Stimulated activated CD8-positive, alpha-beta memory T cell treated with anti-CD3 and anti-CD28 coated beads, Interleukin-12 subunit alpha, Interleukin-12 subunit beta, amount 100 ng/mL, for 24 hours (primary cell): ENCODE results near the gene MEGF6.

ENCODE experiments used
- DNase-seq: peaks from one replicate; pipeline ENCODE4 v3.0.0-alpha.2; 2020; ENCODE audit errors: extremely low read depth

MEGF6 gene

DNA sequence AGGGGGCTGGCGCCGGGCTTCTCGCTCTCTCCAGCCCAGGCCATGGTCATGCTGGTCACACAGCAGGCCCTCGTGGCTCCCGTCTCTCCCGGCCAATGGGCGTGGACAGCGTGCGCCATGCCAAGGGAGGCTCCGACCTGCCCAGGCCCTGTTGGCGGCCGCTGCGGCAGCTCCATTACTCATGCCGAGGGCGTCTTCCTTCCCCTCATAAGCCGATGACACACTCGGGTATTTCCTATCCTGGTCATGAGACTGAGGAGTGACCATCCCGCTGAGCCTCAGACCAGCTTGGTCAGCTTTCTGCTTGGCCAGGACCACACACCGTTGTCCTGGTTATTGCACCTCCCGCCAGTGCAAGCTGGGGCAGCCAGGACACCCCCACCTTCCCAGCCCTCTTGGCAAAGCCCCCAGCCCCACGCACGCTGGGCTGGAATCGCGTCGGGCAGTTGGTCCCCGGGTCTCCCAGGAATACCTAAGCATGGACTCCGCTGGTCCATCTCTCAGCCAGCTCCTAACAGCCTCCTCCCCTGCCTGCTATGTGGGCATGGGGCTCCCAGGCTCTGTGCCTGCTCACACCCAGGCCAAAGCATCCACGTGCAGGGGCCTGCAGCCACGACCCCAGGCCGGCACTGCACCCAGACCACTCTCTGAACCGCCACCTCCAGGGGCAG is 107.0 kb downstream of the MEGF6 start:
- DNase-seq: no peak

DNA sequence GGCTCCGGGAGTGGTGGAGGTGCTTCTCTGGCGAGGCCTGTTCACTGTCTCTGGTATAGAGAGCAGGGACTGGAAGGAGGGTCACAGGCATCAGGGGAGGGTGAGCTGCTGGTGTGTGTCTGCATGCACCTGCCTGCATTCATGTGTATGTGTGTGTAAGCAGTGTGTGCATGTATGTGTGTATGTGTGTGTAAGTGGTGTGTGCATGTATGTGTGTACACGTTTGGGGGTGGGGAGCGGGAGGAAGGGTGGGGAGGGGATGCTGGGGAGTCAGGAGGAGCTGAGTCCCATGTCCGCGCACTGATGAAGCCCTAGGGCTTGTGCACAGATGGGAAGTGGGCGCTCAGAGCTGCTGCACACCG is 107.8 kb downstream of the MEGF6 start:
- DNase-seq: no peak

DNA sequence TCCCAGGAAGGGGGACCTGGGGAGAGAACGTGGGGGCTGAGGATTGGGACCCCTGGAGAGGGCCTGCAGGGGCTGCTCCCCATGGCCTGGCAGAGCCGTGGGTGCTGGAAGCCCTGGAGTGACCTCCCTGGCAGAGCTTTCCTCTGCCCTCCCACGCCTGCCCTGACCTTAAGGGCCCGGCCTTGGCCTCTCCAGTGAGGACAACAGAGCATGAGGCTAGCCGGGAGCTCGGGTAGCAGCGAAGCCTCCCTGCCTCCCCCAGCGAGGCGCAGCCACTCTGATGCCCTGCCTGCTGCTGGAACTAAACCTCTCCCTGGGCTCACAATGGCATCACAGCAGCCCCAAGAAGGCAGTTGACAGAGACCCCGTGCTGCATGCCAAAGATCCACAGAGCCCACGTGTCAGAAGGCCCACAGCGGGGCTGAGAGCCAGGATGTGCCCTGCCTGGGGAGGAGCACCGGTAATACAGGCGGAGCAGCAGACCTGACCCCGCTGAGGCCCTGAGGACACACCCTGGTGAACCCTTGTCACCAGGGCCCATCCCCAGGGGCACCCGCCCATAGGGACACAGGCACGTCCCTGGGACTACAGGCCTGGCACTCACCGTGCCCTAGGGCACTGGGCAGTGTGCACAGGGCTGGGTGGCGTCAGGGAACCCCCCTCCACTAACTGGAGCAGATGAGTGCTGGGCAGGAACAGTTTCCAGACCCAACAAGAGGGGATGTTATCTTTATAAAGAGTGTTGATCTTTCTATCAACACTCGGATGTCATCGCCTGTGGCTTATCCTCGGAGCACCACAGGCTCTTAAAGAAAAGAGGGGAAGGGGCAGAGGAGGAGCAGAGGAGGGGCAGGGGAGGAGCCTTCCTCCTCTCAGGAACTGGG is 108.4 kb downstream of the MEGF6 start:
- no peak for DNase-seq

GRCh38 chr1:3501856-3502640 is 109.3 kb downstream of the MEGF6 start:
- no peak for DNase-seq

GRCh38 chr1:3501437-3501836 is 109.9 kb downstream of the MEGF6 start:
- DNase-seq: no peak

DNA sequence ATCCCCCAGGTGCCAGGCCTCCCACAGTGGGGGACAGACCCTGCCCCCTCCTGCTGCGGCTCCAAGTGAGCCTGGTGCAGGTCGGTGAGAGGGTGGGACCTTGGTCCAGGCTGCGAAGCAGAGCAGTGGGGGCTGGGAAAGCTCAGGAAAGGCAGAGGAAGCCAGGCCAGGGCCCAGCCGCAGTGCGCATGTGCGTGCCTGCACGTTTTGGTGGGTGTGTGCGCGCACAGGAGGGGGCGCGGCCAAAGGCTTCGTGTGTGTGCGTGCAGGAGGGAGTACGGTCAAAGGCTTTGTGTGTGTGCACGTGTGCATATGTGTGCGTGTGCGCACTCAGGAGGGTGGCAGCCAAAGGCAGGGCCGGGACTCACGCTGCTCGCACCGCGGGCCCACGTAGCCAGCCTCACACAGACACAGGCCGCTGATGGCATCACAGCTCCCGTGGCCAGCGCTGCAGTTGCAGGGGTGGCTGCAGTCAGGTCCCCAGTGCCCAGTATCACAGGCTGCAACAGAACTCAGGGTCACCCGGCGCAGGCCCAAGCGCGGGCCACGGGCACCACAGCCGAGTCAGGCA is 111.0 kb downstream of the MEGF6 start:
- DNase-seq: no peak

DNA sequence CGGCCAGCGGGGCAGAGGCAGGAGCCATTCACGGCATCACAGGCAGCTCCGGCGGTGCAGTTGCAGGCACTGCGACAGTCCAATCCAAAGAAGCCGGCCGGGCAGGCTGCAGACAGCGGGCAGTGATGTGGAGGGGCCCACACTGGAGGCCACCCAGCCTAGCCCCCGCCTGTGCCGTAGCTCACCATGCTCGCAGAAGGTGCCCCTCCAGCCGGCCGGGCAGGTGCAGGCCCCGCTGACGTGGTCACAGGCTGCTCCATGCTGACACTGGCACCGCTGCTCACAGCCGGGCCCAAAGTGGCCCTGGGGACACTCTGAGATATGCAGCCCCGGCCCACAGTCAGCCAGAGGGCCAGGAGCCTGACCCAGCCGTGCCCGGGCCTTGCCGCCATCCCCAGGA is 111.7 kb downstream of the MEGF6 start:
- no peak for DNase-seq

- no peak for DNase-seq
These were observed 112.3 kb downstream of the MEGF6 start for GRCh38 chr1:3498986-3499385.

- DNase-seq: no peak
These were observed 112.9 kb downstream of the MEGF6 start for GRCh38 chr1:3498246-3498930.

DNA sequence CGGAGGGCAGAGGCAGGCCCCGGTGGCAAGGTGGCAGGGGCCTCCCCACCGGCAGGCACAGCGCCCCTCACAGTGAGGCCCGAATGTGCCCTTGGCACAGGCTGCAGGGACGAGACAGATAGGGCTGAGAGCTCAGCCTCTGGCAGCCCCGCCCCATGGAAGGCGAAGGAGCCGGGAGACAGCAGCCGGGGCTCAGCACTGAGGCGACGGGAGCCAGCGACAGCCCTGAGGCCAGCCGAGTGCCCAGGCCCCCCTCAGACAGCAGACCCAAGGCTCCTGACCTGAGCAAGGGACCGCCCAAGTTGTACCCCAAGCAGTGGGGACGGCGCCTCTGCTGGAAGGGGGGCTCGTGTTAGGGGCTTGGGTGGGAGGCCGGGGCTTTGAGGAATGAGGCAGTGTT is 113.8 kb downstream of the MEGF6 start:
- DNase-seq: no peak

- DNase-seq: no peak
These were observed 114.4 kb downstream of the MEGF6 start for GRCh38 chr1:3496916-3497315.

DNA sequence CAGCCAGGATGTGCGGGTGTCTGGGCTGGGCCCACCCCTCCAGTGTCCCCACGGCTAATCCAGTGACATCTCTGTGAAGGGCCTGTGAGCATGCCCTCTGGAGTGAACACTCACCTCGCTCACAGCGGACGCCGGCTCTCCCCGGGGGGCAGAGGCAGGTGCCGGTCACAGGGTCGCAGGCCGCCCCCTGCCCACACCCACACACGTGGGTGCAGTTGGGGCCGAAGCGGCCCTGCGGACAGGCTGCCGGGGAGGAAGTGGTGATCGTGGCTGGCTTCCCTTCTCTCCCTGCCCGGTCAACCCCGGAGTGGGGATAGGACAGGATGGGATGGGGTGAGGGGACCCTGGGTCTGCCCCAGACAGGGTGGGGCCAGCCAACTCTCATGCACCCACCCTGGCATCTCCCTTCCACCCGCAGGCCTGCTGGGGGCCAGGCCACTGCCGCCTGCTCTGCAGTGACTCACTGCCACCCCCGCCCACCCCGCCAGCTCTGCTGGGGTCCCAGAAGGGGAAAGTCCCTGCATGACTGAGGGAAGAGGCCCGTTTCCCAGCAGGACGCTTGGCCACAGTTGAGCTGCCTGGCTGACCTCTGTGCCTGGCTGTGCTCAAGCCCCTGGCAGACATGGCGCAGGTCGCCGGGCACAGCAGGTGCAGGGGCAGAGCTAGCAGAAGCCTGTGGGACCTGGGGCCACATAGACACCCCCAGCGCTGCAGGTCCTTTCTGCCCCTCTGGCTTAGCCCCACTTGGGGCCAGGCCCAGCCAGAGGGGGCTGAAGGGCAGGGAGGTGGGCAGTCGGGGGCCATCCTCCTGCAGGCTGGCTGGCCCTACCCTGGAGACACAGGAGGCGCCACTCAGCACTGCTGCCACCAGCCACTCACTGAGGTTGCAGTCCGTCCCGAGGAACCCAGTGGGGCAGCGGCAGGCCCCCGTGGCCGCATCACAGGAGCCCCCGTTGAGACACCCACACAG is 115.2 kb downstream of the MEGF6 start:
- no peak for DNase-seq

- DNase-seq: no peak
These were observed 116.7 kb downstream of the MEGF6 start for GRCh38 chr1:3494321-3495308.

DNA sequence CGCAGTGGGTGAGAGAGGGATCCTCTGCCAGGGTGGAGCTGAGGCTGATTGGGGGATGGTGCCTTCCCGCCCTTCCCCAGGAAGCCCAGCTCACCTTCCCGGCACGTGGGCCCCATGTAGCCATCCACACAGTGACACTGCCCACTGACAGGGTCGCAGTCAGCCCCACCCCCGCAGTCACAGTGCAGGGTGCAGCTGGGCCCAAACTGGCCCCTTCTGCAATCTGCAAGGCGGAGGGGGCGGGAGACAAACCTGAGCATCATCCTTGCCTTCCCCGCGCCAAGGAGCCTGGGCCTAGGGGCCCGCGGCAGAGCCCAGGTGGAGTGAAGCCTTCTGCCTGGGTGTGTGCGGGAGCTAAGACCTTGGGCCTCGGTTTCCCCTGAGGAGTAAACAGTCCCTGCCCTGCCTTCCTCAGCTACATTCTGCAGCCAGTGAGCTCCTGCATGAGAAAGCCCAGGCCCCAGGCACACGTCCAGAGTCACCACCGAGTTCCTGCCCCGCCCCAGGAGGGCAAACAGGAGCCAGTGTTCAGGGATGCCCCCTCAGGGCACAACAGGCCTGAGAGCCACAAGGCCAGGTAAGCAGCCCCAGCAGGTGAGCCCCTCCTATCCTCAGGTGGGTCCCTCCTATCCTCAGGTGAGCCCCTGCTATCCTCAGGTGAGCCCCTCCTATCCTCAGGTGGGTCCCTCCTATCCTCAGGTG is 118.6 kb downstream of the MEGF6 start:
- DNase-seq: no peak

DNA sequence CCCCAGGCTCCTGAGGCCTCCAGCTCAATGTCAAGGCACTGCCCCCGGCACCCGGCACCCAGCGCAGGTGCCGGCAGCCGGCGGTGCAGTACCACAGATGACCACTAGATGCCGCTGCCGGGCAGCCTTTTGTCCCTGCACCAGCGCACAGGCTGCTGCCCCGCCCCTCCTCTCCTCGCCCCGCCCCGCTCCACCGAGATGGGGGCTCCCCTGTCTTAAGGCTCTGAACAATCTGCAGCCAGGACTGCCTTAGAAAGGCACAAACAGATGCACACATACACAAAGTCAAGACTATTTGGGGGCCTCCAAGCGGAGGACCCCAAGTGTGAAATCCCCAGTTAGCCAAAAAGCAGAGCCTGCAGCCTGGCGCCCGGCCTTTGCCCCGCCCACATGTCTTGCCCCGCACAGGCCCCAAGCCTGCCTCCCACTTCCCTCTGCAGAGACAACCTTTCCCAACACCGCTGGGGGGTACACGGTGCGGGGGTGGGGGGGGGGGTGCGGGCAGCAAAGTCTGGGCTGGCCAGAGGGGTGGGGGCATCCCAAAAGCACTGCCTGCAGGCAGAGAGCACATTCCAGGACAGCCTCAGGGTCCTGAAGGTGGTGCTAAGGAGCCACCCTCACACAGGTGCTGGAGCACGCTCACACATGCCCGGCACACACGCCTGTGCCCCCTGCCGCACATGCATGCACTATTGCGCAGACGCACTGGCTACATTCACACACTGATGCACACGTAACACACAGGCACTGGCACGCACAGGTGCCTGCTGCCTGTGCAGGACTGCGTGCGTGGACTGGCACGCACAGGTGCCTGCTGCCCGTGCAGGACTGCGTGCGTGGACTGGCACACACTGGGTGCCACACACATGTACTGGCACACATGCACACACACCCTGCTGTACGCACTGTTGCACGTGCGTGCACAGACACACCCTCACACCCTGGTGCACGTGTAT is 119.7 kb downstream of the MEGF6 start:
- peak; percentile 69 for DNase-seq

GRCh38 chr1:3490046-3490745 is 121.1 kb downstream of the MEGF6 start:
- no peak for DNase-seq

- DNase-seq: no peak
These were observed 122.9 kb downstream of the MEGF6 start for GRCh38 chr1:3488432-3488831.
